ENCODE results near the gene ZDHHC19.
"Not testable (repeated sequence)": the region's sequence is repeated elsewhere in the genome, so short reads cannot be mapped to it uniquely, and the experiment has no call there.

The ZDHHC19 gene

DNA sequence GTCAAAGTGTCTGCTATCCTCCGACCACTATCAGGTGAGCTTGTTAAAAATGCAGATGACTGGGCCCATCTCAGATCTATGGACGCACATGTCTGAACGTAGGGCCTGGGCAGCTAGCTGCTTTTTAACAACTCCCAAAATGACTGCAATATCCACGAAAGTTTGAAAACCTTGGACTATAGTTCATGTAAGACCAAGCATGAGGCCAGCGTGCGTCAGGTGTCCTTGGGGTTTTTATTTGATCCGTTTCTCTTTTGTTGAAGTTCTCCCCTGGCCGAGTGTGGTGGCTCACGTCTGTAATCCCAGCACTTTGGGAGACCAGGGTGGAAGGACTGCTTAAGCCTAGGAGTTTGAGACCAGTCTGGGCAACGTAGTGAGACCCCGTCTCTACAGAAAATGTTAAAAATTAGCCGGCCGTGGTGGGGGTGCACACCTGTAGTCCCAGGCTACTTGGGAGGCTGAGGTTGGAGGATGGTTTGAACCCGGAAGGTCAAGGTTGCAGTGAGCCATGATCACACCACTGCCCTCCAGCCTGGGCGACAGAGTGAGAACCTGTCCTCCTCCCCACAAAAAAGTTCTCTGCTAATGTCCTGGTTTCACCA is 14.7 kb upstream of the ZDHHC19 start:
- no peak for DNase-seq (ENCODE audit: low read depth in 1 of 2, low spot score in 1 of 2)

DNA sequence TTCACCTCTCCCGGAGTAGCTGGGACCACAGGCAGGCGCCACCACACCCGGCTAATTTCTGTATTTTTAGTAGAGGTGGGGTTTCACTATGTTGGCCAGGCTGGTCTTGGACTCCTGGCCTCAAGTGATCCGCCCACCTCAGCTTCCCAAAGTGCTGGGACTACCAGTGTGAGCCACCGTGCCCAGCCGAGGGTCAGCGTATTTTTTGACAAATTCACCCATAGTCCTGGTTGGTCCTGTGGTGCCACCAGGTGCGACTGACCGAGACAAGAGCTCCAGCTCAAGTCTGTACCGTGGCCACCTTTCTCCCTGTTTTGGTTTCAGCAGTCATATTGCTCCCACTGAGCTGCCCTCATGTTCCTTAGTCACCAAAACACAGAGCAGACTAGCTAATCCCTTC is 13.9 kb upstream of the ZDHHC19 start:
- no peak for DNase-seq (ENCODE audit: low read depth in 1 of 2, low spot score in 1 of 2)

GRCh38 chr3:196222876-196223595 is 11.8 kb upstream of the ZDHHC19 start:
- no peak for DNase-seq (ENCODE audit: low read depth in 1 of 2, low spot score in 1 of 2)

- no peak for DNase-seq (ENCODE audit: low read depth in 1 of 2, low spot score in 1 of 2)
Observed at GRCh38 chr3:196220991-196221390, 9.8 kb upstream of the ZDHHC19 start.

DNA sequence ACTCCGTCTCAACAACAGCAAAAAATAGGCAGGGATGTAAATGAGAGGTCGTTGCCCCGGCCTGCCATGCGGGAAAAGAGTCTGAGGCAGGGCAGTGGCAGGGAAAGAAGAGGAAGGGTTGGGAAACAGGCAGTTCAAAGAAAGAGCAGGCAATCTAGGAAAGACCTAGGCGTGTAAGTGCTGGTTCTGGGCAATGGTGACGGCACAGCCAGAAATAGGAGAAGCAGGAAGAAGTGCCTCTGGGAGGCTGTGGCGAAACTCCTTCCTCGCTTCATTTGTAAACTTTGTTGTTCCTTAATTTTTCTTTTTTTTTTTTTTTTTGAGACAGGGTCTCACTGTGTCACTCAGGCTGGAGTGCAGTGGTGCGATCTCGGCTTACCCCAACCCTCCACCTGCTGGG is 9.4 kb upstream of the ZDHHC19 start:
- DNase-seq (ENCODE audit: low read depth in 1 of 2, low spot score in 1 of 2), result no peak

GRCh38 chr3:196219970-196220311 is 8.7 kb upstream of the ZDHHC19 start:
- no peak for DNase-seq (ENCODE audit: low read depth in 1 of 2, low spot score in 1 of 2)

- DNase-seq (ENCODE audit: low read depth in 1 of 2, low spot score in 1 of 2), result peak in 1 of 2 donors; percentile 67
Observed at GRCh38 chr3:196219194-196219969, 8.2 kb upstream of the ZDHHC19 start.

- no peak for DNase-seq (ENCODE audit: low read depth in 1 of 2, low spot score in 1 of 2)
Observed at GRCh38 chr3:196218155-196218712, 7.0 kb upstream of the ZDHHC19 start.

- no peak for DNase-seq (ENCODE audit: low read depth in 1 of 2, low spot score in 1 of 2)
Observed at GRCh38 chr3:196217307-196218154, 6.3 kb upstream of the ZDHHC19 start.

DNA sequence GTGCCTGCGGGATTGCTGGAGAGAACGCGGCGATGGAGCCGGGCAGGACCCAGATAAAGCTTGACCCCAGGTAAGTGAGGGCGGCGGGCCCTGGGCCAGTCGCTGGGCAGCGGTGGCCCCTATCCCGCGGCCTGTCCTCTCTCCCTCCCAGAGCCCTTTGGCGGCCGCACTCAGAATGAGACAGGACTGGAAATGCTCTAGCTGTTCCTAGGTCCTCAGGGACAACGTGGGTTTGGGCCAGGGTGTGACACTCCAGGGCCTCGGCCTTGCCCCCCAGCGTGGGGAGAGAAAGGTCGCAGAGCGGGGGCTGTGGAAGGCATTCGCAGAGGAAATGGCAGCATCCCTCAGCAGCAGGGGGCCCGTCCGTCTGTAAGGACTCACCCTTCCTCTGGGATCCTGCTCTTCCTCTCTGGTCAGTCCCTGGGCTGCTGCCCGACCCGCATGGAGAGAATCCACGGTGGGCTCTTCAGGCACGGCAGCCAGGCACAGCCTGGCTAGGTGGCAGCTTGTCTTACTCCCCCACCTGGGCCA is 5.5 kb upstream of the ZDHHC19 start:
- no peak for DNase-seq (ENCODE audit: low read depth in 1 of 2, low spot score in 1 of 2)

DNA sequence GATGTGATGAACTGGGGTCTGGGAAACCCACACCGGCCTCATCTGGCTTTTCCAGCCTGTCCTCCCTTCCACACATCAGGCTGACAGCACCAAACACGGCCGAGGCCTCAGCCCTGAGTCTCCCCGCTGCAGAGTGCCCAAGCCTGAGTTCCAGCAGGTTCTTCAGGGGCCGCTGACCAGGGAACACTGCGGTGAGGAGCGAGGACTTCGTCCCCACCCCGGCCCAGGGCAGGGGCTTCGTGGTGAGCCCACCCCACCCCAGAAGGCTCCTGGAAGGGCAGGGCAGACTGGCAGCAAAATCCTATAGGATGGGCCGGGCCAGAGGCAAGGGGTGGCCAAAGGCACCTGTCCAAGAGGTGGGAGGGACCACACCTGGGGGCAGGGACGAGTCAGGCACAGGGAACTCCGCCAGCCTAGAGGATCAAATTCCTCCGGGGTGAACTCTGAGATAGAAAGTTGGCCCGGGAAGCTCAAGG is 4.9 kb upstream of the ZDHHC19 start, which contains the start of gene SLC51A:
TSS of gene SLC51A (plus strand) at position 446 of the 476 bp plus-strand sequence. CDS start 179 bp downstream, outside the sequence.
- no peak for DNase-seq (ENCODE audit: low read depth in 1 of 2, low spot score in 1 of 2)

DNA sequence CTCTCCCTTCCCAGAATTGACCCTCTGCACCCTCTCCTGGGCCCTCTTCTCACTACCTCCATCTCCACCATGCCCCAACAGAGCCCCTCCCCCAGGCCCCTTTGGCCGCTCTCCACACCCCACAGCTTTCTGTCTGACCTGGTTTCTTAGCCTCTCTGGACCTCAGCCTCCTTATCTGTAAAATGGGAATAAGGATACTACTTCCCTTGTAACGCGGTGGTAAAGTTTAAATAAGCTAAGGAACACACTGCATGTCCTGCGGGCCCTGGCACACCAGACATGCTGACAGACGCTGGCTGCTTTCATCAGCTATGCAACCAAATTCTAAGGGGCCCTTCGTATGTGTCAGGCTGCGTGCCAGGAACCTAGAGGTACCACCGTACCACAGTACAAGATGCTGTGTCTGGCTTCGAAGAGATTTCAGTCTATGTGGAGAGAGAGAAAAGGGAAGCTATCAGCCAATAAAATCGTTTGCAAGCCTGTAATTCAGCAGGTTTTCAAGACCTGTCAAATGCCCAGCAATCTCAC is 4.4 kb upstream of the ZDHHC19 start:
- no peak for DNase-seq (ENCODE audit: low read depth in 1 of 2, low spot score in 1 of 2)

DNA sequence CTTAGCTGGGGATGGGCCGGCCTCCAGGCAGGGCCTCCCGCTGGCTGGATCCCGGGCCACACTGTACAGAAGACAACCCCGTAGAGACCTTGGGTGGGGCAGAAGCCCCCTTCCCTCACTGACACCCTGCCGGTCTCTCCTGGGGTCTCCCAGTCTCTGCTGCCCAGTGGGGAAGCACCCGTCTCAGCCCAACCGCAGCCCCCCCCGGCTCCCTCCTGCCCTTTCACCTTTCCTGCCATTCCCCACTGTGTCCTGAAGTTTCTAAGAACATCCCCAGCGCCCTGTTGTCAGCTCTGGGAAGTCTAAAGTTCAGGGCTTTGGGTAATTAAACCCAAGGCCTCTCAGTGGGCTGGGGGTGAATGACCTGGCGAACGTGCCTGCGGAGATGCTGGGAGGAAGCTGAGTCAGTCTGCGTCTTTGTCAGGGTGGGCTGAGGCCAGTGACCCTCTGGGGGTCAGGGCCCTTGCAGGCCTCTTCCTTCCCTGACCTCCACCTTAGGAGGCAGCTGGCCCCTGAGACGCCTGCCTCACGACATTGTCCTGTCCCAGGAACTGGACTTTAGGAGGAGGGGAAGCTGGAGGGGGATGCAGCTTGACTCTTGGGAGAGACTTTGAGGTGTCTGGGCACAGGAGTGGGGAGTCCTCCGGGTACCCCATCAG is 3.7 kb upstream of the ZDHHC19 start:
- no peak for DNase-seq (ENCODE audit: low read depth in 1 of 2, low spot score in 1 of 2)

GRCh38 chr3:196209944-196210672 is 1.1 kb downstream of the ZDHHC19 start:
- not testable (repeated sequence) for DNase-seq (ENCODE audit: low read depth in 1 of 2, low spot score in 1 of 2)

DNA sequence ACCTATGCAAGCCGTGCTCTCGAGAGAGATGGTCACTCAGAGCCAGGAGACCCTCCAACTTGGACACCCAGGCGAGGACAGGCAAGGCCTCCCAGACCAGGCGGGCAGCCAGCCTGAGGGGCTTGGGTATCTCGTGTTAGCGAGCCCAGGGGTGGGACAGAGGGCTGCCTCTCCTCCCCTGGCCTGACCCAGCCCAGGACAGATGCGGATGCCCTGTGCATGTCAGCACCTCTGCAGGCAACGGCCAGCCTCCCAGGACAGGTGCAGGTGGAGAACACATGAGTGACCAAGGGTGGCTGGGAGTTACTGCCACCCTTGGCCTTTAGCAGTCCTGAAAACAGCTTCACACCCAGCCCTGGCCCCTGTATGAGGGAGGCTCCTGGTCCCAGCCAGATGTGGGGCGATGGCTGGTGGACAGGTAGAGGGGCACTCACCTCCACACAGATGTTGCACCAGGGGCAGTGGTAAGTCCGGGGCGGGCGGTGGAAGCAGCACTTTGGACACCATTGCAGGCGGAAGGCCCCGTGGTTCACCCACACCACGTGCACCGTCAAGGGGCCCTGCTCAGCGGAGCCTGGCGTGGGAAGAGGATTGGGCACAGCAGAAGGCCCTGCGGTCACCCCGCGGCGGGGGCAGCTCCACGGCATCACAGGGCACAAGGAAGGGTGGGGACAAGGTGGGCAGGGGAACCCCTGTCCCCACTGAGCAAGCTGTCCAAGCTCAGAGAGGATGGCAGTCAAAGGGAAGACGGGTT is 2.1 kb downstream of the ZDHHC19 start:
- no peak for DNase-seq (ENCODE audit: low read depth in 1 of 2, low spot score in 1 of 2)

- peak in 1 of 2 donors; percentile 40 for DNase-seq (ENCODE audit: low read depth in 1 of 2, low spot score in 1 of 2)
Observed at GRCh38 chr3:196207833-196208607, 3.2 kb downstream of the ZDHHC19 start.

DNA sequence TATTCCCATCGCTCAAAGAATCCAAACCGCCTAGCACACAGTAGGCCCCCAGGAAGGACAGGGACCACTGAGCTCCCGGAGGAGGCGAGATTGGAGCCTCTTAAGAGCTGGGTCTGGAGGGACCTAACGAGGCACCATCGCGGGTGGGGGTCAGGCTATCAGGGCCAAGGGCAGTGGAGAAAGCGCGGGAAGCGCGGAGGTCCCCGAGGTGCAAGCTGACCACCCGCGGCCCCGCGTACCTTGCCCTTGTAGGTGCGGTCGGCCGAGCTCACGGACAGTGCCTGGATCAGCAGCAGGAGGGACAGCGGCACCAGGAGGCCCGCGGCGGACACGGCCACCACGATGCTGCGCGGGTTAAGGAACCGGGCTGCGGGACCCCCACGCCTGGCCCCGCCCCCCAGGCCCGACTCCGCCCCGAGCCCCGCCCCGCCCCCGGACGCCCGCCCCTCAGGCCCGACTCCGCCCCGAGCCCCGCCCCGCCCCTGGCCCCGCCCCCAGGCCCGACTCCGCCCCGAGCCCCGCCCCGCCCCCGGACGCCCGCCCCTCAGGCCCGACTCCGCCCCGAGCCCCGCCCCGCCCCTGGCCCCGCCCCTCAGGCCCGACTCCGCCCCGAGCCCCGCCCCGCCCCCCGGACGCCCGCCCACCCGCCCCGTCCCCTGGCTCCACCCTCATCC is 3.9 kb downstream of the ZDHHC19 start:
- DNase-seq (ENCODE audit: low read depth in 1 of 2, low spot score in 1 of 2), result no peak
